Peyer's patch (tissue), 4 donors: ENCODE data around the gene GADD45A. TPM values are rescaled to one million over a fixed set of nuclear protein-coding genes. Genes with fewer than 3 reads are reported as not detected.

Source experiments
- DNase-seq, 3 donors: peaks; one replicate each; pipeline ENCODE4 v3.0.0-alpha.2; 2017 to 2019
- H3K27ac ChIP-seq, 4 donors: fragments of 200-600 bp; sonication (generic); one replicate each; pipeline ENCODE4 v1.5.1; 2016 to 2019
- H3K27me3 ChIP-seq, 2 donors: fragments of 200-600 bp; sonication (generic); one replicate each; pipeline ENCODE4 v1.5.1; 2019
- H3K36me3 ChIP-seq, 3 donors: fragments of 200-600 bp; sonication (generic); one replicate each; pipeline ENCODE4 v1.5.1; 2016 to 2019
- H3K4me1 ChIP-seq, 4 donors: fragments of 200-600 bp; sonication (generic); one replicate each; pipeline ENCODE4 v1.5.1; 2016 to 2019
- H3K4me3 ChIP-seq, 4 donors: fragments of 200-600 bp; sonication (generic); 1 replicate in 3 of 4; 2 replicates in 1 of 4; pipeline ENCODE4 v1.5.1; 2016 to 2019; ENCODE audit warnings: mild to moderate bottlenecking in 1 of 4
- H3K9me3 ChIP-seq, 4 donors: fragments of 200-600 bp; sonication (generic); one replicate each; pipeline ENCODE4 v1.5.1; 2016 to 2019; ENCODE audit warnings: mild to moderate bottlenecking in 1 of 4
- POLR2A ChIP-seq, 2 donors: fragments of 450-650 bp; IDR thresholded peaks; one replicate each; pipeline ENCODE4 v1.5.1; 2017; ENCODE audit warnings: antibody characterized with exemption in 2 of 2, mild to moderate bottlenecking in 2 of 2, moderate library complexity in 2 of 2
- total RNA-seq, 4 donors: library from RNA; depleted of rRNA; stranded (reverse); fragments of >200 nt; gene quantifications; one replicate each; pipeline ENCODE4 v1.1.0, GENCODE V29; 2016
- TF ChIP-seq, protein P1 (sequence below), 6 experiments: fragments of 450-650 bp in 4 of 6; fragments of 200-600 bp in 2 of 6; sonication (generic) in 1 of 6; IDR thresholded peaks; one replicate each; pipeline ENCODE4 v1.5.1; 2017 to 2019; ENCODE audit warnings: antibody characterized with exemption in 6 of 6, mild to moderate bottlenecking in 3 of 6, moderate library complexity in 1 of 6

GADD45A gene
- total RNA-seq, 4 donors from 2014 or later, result 22.3 to 73.7 (median 55.1) TPM

DNA sequence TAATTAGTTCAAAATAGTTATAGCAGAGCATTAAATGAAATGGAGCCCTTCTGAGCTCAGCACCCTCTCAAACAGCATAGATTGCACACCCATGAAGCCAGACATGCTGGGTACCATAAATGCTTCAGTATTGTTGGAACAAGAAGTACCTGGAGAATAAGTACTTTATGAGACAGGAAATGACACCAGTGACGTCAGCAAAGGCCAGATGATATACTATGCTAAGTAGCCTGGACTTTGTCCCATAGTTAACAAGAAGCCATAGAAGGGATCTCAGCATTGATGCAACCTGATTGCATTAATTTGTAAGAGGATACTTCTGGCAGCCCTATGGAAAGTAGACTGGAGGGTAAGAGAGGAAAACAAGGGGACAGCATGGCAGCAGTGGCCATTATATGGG is 16.3 kb upstream of the GADD45A start:
- Histone ChIP-seq H3K27me3 (no peaks in the 10 kb centered on the region), H3K36me3 (no peaks in the 10 kb centered on the region), H3K9me3 (no peaks in the 10 kb centered on the region), H3K27ac (peak overlapping the region in 2 of 4 donors; percentile 67 to 78), H3K4me1 (no peaks in the 10 kb centered on the region), H3K4me3 (no peak overlapping the region)
- TF ChIP-seq, protein P1, sequence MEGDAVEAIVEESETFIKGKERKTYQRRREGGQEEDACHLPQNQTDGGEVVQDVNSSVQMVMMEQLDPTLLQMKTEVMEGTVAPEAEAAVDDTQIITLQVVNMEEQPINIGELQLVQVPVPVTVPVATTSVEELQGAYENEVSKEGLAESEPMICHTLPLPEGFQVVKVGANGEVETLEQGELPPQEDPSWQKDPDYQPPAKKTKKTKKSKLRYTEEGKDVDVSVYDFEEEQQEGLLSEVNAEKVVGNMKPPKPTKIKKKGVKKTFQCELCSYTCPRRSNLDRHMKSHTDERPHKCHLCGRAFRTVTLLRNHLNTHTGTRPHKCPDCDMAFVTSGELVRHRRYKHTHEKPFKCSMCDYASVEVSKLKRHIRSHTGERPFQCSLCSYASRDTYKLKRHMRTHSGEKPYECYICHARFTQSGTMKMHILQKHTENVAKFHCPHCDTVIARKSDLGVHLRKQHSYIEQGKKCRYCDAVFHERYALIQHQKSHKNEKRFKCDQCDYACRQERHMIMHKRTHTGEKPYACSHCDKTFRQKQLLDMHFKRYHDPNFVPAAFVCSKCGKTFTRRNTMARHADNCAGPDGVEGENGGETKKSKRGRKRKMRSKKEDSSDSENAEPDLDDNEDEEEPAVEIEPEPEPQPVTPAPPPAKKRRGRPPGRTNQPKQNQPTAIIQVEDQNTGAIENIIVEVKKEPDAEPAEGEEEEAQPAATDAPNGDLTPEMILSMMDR (IDR thresholded peaks at IDR 0.05), result no peak
- TF ChIP-seq POLR2A (IDR thresholded peaks at IDR 0.05), result peak in 1 of 2 donors; percentile 42
- peak in 1 of 3 donors; percentile 86 for DNase-seq

DNA sequence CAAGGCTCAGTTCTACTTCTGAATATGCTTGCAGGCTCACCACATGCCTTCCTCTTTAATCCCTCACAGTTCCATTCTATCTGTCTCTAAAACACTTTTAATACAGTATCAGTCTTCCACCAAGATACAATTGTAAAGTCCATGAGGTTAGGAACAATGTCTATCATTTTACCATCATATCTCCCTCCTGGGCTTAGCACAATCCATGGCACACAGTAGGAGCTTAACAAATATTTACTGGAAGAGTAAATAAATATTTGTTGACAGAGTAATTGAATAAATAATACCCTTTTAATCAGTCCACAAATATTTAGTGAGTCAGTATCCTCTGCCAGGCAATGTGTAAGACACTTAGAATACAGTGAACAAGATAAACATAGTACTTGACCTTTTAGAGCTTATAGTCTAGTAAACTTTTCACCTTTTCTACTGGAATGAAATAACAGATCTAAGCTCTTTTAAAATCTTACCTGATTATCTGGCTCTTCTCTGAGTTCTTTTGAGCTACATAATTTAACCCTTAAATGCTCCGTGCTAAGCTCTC is 12.7 kb upstream of the GADD45A start:
- no peak overlapping the region for H3K27ac ChIP-seq
- DNase-seq, result no peak

DNA sequence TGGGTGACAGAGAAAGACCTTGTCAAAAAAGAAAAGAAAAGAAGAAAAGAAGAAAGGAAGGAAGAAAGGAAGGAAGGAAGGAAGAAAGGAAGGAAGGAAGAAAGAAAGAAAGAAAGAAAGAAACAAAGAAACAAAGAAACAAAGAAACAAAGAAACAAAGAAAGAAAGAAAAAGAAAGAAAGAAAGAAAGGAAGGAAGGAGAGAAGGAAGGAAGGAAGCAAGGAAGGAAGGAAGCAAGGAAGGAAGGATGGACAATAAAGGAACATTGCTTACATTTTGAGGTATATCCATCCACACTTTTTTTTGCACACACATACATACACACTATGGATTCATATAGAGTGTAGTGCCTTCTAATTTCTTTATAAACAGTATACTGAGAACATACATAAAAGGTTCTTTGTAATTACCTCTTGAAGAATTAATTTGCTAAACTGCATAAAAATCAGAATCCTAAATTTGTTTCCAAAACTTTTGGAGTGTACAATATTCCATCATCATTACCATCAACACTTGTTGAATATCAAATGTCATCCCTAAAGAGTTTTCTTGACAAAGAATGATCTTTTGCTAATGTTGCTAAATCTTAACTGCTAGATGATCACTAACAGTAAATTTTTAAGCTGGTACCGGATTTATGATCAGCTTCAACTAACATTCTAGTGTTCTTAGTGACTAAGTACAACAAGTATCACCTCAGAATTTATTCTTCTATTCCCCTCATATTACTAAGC is 11.4 kb upstream of the GADD45A start:
- no peak overlapping the region for H3K27ac ChIP-seq

More for the DNA sequence above, 12.7 kb upstream of the GADD45A start:
- Histone ChIP-seq H3K4me1 (no peaks in the 10 kb centered on the region), H3K36me3 (no peaks in the 10 kb centered on the region), H3K27me3 (no peaks in the 10 kb centered on the region), H3K9me3 (no peaks in the 10 kb centered on the region), H3K4me3 (no peak overlapping the region)
- no peak for TF ChIP-seq POLR2A (IDR thresholded peaks at IDR 0.05)
- TF ChIP-seq, protein P1 (IDR thresholded peaks at IDR 0.05), result no peak

DNA sequence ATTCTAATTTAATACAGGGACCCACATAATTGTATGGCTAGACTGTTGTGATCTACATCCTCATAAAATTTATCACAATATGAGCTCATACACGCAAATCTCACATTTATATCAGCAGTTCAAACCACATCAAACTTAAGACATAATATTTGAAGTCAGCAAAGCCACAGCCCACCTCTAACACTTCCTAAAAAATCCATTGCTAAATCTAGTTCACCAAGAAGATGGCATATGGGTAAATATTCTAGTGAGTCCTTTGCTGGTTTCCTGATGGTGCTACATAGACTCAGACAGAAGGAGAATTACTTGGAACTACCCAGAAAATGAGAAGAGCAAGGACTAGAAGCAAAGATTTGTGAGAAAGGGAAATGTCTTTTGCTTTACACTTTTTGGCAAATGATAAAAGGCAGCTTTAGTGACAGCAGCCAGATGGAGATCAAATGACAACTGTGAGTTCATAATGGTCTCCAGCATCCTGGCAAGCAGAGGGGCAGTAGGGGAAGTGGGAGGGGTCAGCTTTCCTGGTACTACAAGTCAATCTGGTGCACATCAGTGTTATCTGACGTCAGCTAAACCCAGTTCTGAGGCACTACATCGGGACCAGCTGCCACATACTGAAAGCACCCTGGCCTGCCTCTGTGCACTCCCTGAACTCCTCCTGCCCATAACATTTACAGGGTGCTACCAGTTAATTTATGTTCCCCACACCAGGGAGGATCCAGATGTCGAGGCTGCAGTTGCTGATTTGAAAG is 10.6 kb upstream of the GADD45A start:
- Histone ChIP-seq H3K9me3 (no peaks in the 10 kb centered on the region), H3K36me3 (no peaks in the 10 kb centered on the region), H3K27me3 (no peaks in the 10 kb centered on the region), H3K4me1 (no peaks in the 10 kb centered on the region), H3K4me3 (no peak overlapping the region), H3K27ac (peak overlapping the region in 2 of 4 donors; percentile 0 to 12)
- peak in 2 of 3 donors; percentile 30 to 55 for DNase-seq
- TF ChIP-seq, protein P1 (IDR thresholded peaks at IDR 0.05), result no peak
- TF ChIP-seq POLR2A (IDR thresholded peaks at IDR 0.05), result no peak

More for the DNA sequence above, 11.4 kb upstream of the GADD45A start:
- no peak for DNase-seq
- Histone ChIP-seq H3K36me3 (no peaks in the 10 kb centered on the region), H3K27me3 (no peaks in the 10 kb centered on the region), H3K4me1 (no peaks in the 10 kb centered on the region), H3K9me3 (no peaks in the 10 kb centered on the region), H3K4me3 (no peak overlapping the region)
- TF ChIP-seq POLR2A (IDR thresholded peaks at IDR 0.05), result no peak
- TF ChIP-seq, protein P1 (IDR thresholded peaks at IDR 0.05), result no peak

DNA sequence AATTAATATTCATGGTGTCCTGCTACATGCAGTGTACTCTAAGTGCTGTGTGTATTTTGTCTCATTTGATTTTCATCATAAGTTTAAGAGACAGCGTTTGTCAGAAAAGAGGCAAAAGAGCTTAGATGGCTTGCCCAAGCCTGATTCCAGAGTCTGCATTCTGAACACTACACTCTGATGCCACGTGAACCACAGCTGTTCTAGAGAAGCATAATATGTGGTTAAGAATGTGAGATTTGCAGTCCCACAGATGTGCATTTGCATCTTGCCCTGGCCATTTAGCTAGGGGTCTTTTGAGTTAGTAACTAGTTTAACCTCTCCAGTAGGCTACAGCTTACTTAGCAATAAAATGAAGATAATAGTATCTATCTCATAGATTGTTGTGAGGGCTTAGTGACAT is 9.2 kb upstream of the GADD45A start:
- Histone ChIP-seq H3K4me1 (no peaks in the 10 kb centered on the region), H3K27me3 (no peaks in the 10 kb centered on the region), H3K36me3 (no peaks in the 10 kb centered on the region), H3K27ac (no peak overlapping the region), H3K9me3 (no peaks in the 10 kb centered on the region), H3K4me3 (no peak overlapping the region)
- no peak for TF ChIP-seq POLR2A (IDR thresholded peaks at IDR 0.05)
- TF ChIP-seq, protein P1 (IDR thresholded peaks at IDR 0.05), result no peak
- DNase-seq, result no peak
